NOMO-1 treated with dmso at 0.1 percent for 144 hours (cell line): ENCODE measurements around the gene TNFAIP8.

Experiments
- DNase-seq: peaks from one replicate; lab custom pipeline; 2025; ENCODE audit not compliant: unreplicated experiment; lab: John Stamatoyannopoulos, UW

TNFAIP8 gene

GRCh38 chr5:119328753-119329602 is 26.8 kb upstream of the TNFAIP8 start:
- DNase-seq, result no peak

- no peak for DNase-seq
Measured at GRCh38 chr5:119329666-119330065, 26.2 kb upstream of the TNFAIP8 start.

- DNase-seq, result no peak
Measured at GRCh38 chr5:119330367-119331183, 25.2 kb upstream of the TNFAIP8 start.

- no peak for DNase-seq
Measured at GRCh38 chr5:119331566-119332095, 24.2 kb upstream of the TNFAIP8 start.

GRCh38 chr5:119332208-119332607 is 23.6 kb upstream of the TNFAIP8 start:
- no peak for DNase-seq

GRCh38 chr5:119332978-119333401 is 22.8 kb upstream of the TNFAIP8 start:
- no peak for DNase-seq

GRCh38 chr5:119333421-119333851 is 22.4 kb upstream of the TNFAIP8 start:
- no peak for DNase-seq

- no peak for DNase-seq
Measured at GRCh38 chr5:119335261-119335677, 20.6 kb upstream of the TNFAIP8 start.

- no peak for DNase-seq
Measured at GRCh38 chr5:119336262-119336661, 19.6 kb upstream of the TNFAIP8 start.

GRCh38 chr5:119336845-119337580 is 18.8 kb upstream of the TNFAIP8 start:
- DNase-seq, result peak; percentile 32

GRCh38 chr5:119338326-119338946 is 17.4 kb upstream of the TNFAIP8 start:
- DNase-seq, result no peak

GRCh38 chr5:119339344-119339743 is 16.5 kb upstream of the TNFAIP8 start:
- DNase-seq, result no peak

- DNase-seq, result no peak
Measured at GRCh38 chr5:119339965-119340364, 15.9 kb upstream of the TNFAIP8 start.

- DNase-seq, result peak; percentile 79
Measured at GRCh38 chr5:119340597-119341218, 15.1 kb upstream of the TNFAIP8 start.

GRCh38 chr5:119341452-119342349 is 14.1 kb upstream of the TNFAIP8 start:
- DNase-seq, result peak; percentile 73

- no peak for DNase-seq
Measured at GRCh38 chr5:119342406-119342805, 13.4 kb upstream of the TNFAIP8 start.

GRCh38 chr5:119343052-119343451 is 12.8 kb upstream of the TNFAIP8 start:
- no peak for DNase-seq

- DNase-seq, result no peak
Measured at GRCh38 chr5:119343766-119344165, 12.1 kb upstream of the TNFAIP8 start.

GRCh38 chr5:119344231-119344630 is 11.6 kb upstream of the TNFAIP8 start:
- no peak for DNase-seq
